Neural progenitor cell (in vitro differentiated cells): ENCODE results near the gene ULK3. TPM values are rescaled to one million over a fixed set of nuclear protein-coding genes. Genes with fewer than 3 reads are reported as not detected.

Source experiments
- DNase-seq: peaks from one replicate; pipeline ENCODE4 v3.0.0-alpha.2; 2016; ENCODE audit warnings: low spot score
- H2AFZ ChIP-seq: fragments of 200-600 bp; sonication (generic); replicated peaks from 2 replicates; pipeline ENCODE4 v1.6.1; 2016; ENCODE audit warnings: antibody characterized with exemption
- H3F3A ChIP-seq: fragments of 200-600 bp; sonication (generic); 2 replicates; pipeline ENCODE4 v1.6.1; 2016; ENCODE audit warnings: antibody characterized with exemption, low read depth
- H3K27ac ChIP-seq: fragments of 200-600 bp; sonication (generic); 2 replicates; pipeline ENCODE4 v1.5.1; 2016; ENCODE audit warnings: mild to moderate bottlenecking
- H3K27me3 ChIP-seq: fragments of 200-600 bp; sonication (generic); 2 replicates; pipeline ENCODE4 v1.6.1; 2016; ENCODE audit warnings: mild to moderate bottlenecking, moderate library complexity
- H3K36me3 ChIP-seq: fragments of 200-600 bp; sonication (generic); 2 replicates; pipeline ENCODE4 v1.5.1; 2016
- H3K4me1 ChIP-seq: fragments of 200-600 bp; sonication (generic); 2 replicates; pipeline ENCODE4 v1.6.1; 2016; ENCODE audit warnings: mixed run types
- H3K4me2 ChIP-seq: fragments of 200-600 bp; sonication (generic); 2 replicates; pipeline ENCODE4 v1.6.1; 2016
- H3K4me3 ChIP-seq: fragments of 200-600 bp; sonication (generic); 2 replicates; pipeline ENCODE4 v1.5.1; 2016
- H3K79me2 ChIP-seq: fragments of 200-600 bp; sonication (generic); 2 replicates; pipeline ENCODE4 v1.6.1; 2016; ENCODE audit warnings: low read depth
- H3K9ac ChIP-seq: fragments of 200-600 bp; sonication (generic); 2 replicates; pipeline ENCODE4 v1.6.1; 2016
- H3K9me3 ChIP-seq: fragments of 200-600 bp; sonication (generic); 2 replicates; pipeline ENCODE4 v1.5.1; 2016; ENCODE audit warnings: low read depth
- H4K20me1 ChIP-seq: fragments of 200-600 bp; sonication (generic); 2 replicates; pipeline ENCODE4 v1.6.1; 2016; ENCODE audit warnings: low read depth
- H3K27ac Mint-ChIP-seq: 3 replicates; pipeline ENCODE4 v1.8.0; 2021; ENCODE audit warnings: mixed read lengths
- H3K27me3 Mint-ChIP-seq: 2 replicates; pipeline ENCODE4 v1.8.0; 2022; ENCODE audit warnings: low read depth, mild to moderate bottlenecking, inconsistent platforms, moderate library complexity, mixed read lengths; ENCODE audit not compliant: insufficient read depth
- H3K36me3 Mint-ChIP-seq: 3 replicates; pipeline ENCODE4 v1.8.0; 2021; ENCODE audit warnings: mixed read lengths
- H3K4me1 Mint-ChIP-seq: 3 replicates; pipeline ENCODE4 v1.8.0; 2021; ENCODE audit warnings: mixed read lengths
- H3K4me3 Mint-ChIP-seq: 3 replicates; pipeline ENCODE4 v1.8.0; 2021; ENCODE audit warnings: mild to moderate bottlenecking, moderate library complexity, mixed read lengths
- H3K9me3 Mint-ChIP-seq: 3 replicates; pipeline ENCODE4 v1.8.0; 2020; ENCODE audit warnings: mixed read lengths
- CTCF ChIP-seq: fragments of 200-600 bp; sonication (generic); IDR thresholded peaks from 2 replicates; pipeline ENCODE4 v1.5.1; 2017; ENCODE audit warnings: antibody characterized with exemption, mild to moderate bottlenecking
- EZH2 ChIP-seq: fragments of 200-600 bp; sonication (generic); IDR thresholded peaks from 2 replicates; pipeline ENCODE4 v1.6.1; 2017; ENCODE audit warnings: antibody characterized with exemption, mild to moderate bottlenecking, moderate library complexity
- EZH2phosphoT487 ChIP-seq: fragments of 200-600 bp; sonication (generic); IDR thresholded peaks from 2 replicates; pipeline ENCODE4 v1.6.1; 2017; ENCODE audit warnings: antibody characterized with exemption
- total RNA-seq: library from RNA; depleted of rRNA; stranded (reverse); fragments of >200 nt; gene quantifications from 2 replicates; pipeline ENCODE4 v1.2.3, GENCODE V29; 2015; ENCODE audit warnings: low replicate concordance

Gene ULK3
- total RNA-seq, 1 donor from 2014 or later: 22.7 TPM

- peak overlapping the region; percentile 89 for H3K4me3 Mint-ChIP-seq
- Histone ChIP-seq H2AFZ (peak overlapping the region; percentile 86), H3K27ac (no peak overlapping the region)
Measured at GRCh38 chr15:74843445-74843828, 481 bp upstream of the ULK3 start.

GRCh38 chr15:74841891-74842373 lies 1.0 kb downstream of the ULK3 start:
- no peak for TF ChIP-seq EZH2
- no peak for TF ChIP-seq EZH2phosphoT487
- TF ChIP-seq CTCF: no peak
- no peak for DNase-seq
- peaks cover 24% of the 10 kb centered on the region for H3F3A ChIP-seq

More at GRCh38 chr15:74843445-74843828, 481 bp upstream of the ULK3 start:
- Mint-ChIP-seq H3K9me3 (no peaks in the 10 kb centered on the region), H3K4me1 (peaks cover 35% of the 10 kb centered on the region), H3K36me3 (peaks cover 10% of the 10 kb centered on the region), H3K27ac (peak overlapping the region; percentile 95), H3K27me3 (peaks cover 7% of the 10 kb centered on the region)
- Histone ChIP-seq H3K79me2 (no peaks in the 10 kb centered on the region), H3K4me2 (peak overlapping the region; percentile 79), H3K4me1 (peaks cover 18% of the 10 kb centered on the region), H3K9me3 (no peaks in the 10 kb centered on the region), H3F3A (peaks cover 24% of the 10 kb centered on the region), H3K27me3 (no peaks in the 10 kb centered on the region), H3K9ac (no peak overlapping the region), H4K20me1 (peaks cover 12% of the 10 kb centered on the region), H3K36me3 (no peaks in the 10 kb centered on the region), H3K4me3 (peak overlapping the region; percentile 82)
- DNase-seq: no peak
- TF ChIP-seq EZH2phosphoT487: no peak
- peak; percentile 30 for TF ChIP-seq EZH2
- peak; percentile 13 for TF ChIP-seq CTCF

GRCh38 chr15:74840851-74841775 lies 1.8 kb downstream of the ULK3 start:
- Mint-ChIP-seq H3K27ac (peak overlapping the region; percentile 39), H3K27me3 (peaks cover 7% of the 10 kb centered on the region), H3K9me3 (no peaks in the 10 kb centered on the region), H3K4me3 (peak overlapping the region; percentile 95), H3K4me1 (peaks cover 35% of the 10 kb centered on the region), H3K36me3 (peaks cover 7% of the 10 kb centered on the region)
- no peak overlapping the region for H2AFZ ChIP-seq
- peaks cover 18% of the 10 kb centered on the region for H3K4me1 ChIP-seq
- peaks cover 24% of the 10 kb centered on the region for H3F3A ChIP-seq
- H4K20me1 ChIP-seq: peaks cover 12% of the 10 kb centered on the region
- H3K27me3 ChIP-seq: no peaks in the 10 kb centered on the region
- DNase-seq: no peak
- no peak overlapping the region for H3K27ac ChIP-seq
- H3K4me3 ChIP-seq: no peak overlapping the region
- no peak overlapping the region for H3K4me2 ChIP-seq
- no peaks in the 10 kb centered on the region for H3K36me3 ChIP-seq
- no peak overlapping the region for H3K9ac ChIP-seq
- TF ChIP-seq CTCF: no peak
- H3K9me3 ChIP-seq: no peaks in the 10 kb centered on the region
- H3K79me2 ChIP-seq: no peaks in the 10 kb centered on the region

More at GRCh38 chr15:74841891-74842373, 1.0 kb downstream of the ULK3 start:
- H3K4me3 ChIP-seq: peak overlapping the region; percentile 82
- peak overlapping the region; percentile 95 for H3K4me3 Mint-ChIP-seq
- H3K27ac ChIP-seq: no peak overlapping the region
- peaks cover 35% of the 10 kb centered on the region for H3K4me1 Mint-ChIP-seq
- H3K9me3 Mint-ChIP-seq: no peaks in the 10 kb centered on the region
- H3K4me1 ChIP-seq: peaks cover 18% of the 10 kb centered on the region
- H3K27me3 ChIP-seq: no peaks in the 10 kb centered on the region
- no peak overlapping the region for H2AFZ ChIP-seq
- no peaks in the 10 kb centered on the region for H3K79me2 ChIP-seq
- peaks cover 7% of the 10 kb centered on the region for H3K27me3 Mint-ChIP-seq
- H3K36me3 Mint-ChIP-seq: peaks cover 7% of the 10 kb centered on the region
- peak overlapping the region; percentile 79 for H3K4me2 ChIP-seq
- H3K9ac ChIP-seq: no peak overlapping the region
- peaks cover 12% of the 10 kb centered on the region for H4K20me1 ChIP-seq
- H3K36me3 ChIP-seq: no peaks in the 10 kb centered on the region
- no peak overlapping the region for H3K27ac Mint-ChIP-seq
- H3K9me3 ChIP-seq: no peaks in the 10 kb centered on the region
